ENCODE measurements around the gene HYDIN.

The HYDIN gene

DNA sequence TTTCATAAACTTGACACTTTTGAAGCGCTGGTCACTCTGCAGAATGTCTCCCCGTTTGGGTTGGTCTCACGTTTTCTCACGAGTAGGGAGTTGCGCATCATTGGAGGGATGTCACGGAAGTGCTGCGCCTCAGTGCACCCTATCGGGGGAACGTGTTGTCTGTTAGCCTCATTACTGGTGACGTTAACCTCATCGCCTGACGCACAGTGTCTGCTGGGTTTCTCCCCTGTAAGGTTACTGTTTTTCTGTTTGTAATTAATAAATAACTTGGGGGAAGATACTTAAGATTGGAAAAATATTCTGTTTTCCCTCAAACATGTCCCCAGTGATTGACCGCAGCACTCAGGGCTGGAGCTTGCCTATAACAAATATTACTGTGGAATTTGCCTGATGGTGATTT, 456.3 kb downstream of the HYDIN start:
- TF ChIP-seq, protein P1, sequence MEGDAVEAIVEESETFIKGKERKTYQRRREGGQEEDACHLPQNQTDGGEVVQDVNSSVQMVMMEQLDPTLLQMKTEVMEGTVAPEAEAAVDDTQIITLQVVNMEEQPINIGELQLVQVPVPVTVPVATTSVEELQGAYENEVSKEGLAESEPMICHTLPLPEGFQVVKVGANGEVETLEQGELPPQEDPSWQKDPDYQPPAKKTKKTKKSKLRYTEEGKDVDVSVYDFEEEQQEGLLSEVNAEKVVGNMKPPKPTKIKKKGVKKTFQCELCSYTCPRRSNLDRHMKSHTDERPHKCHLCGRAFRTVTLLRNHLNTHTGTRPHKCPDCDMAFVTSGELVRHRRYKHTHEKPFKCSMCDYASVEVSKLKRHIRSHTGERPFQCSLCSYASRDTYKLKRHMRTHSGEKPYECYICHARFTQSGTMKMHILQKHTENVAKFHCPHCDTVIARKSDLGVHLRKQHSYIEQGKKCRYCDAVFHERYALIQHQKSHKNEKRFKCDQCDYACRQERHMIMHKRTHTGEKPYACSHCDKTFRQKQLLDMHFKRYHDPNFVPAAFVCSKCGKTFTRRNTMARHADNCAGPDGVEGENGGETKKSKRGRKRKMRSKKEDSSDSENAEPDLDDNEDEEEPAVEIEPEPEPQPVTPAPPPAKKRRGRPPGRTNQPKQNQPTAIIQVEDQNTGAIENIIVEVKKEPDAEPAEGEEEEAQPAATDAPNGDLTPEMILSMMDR (IDR thresholded peaks at IDR 0.05; ENCODE audit: borderline replicate concordance, insufficient read depth, low read depth, low read length), result no peak
- no peak overlapping the region for H3K4me3 ChIP-seq (ENCODE audit: low read depth, low read length)

DNA sequence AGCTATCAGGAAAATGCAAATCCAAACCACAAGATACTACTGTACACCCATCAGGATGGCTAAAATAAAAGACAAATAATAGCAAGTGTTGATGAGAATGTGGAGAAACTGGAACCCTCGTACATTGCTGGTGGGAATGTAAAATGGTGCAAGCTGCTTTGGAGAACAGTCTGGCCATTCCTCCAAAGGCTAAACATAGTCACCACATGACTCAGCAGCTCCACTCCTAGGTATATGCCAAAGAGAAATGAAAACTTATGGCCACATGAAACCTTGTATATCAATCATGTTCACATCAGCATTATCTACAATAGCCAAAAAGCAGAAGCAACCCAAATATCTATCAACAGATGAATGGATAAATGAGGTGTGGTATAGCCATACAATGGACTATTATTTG, 458.0 kb downstream of the HYDIN start:
- no peak overlapping the region for H3K4me3 ChIP-seq (ENCODE audit: low read depth, low read length)
- TF ChIP-seq, protein P1 (IDR thresholded peaks at IDR 0.05; ENCODE audit: borderline replicate concordance, insufficient read depth, low read depth, low read length), result no peak

DNA sequence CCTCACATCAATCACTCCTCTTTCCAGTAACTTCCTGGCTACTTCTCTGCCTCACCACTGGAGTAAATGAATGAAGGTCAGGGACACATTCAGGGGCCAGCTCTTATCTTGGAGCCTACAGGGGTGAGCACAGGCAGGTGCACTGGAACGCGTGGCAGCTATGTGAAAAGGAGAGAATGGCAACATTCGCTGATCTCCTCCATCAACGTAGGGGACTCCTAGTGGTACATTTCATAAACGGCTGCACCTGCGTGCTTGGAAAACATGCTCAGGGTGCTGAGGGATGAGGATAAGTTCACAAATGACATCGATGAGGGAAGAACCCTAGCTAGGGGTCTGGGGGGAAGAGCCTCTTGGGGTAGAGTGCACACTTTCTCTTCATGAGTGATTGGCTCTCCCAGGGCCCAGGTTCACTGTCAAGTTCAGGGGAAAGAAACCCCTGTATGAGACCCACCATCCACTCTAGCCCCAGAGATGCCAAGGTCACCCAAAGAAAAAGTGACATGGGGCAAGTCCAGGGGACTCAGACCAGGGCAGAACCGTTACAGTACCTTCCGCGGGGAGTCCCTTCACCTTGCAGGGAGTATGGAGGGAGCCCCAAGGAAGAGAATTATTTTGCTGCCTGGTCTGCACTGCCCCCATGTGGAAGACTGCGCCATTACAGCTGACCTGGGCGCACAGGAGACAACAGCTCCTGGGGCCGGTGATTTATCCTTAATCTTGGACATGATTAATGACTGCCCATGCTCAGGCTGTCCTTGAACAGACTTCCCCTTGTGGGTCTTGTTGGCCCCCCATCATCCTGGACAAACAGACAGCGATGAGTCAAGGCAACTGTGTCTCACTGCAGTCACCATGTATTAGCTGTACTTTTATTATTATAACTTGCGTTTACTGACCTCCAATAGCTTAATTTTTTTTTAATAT, 459.6 kb downstream of the HYDIN start:
- H3K4me3 ChIP-seq (ENCODE audit: low read depth, low read length), result no peak overlapping the region
- TF ChIP-seq, protein P1 (IDR thresholded peaks at IDR 0.05; ENCODE audit: borderline replicate concordance, insufficient read depth, low read depth, low read length), result peak; percentile 94

DNA sequence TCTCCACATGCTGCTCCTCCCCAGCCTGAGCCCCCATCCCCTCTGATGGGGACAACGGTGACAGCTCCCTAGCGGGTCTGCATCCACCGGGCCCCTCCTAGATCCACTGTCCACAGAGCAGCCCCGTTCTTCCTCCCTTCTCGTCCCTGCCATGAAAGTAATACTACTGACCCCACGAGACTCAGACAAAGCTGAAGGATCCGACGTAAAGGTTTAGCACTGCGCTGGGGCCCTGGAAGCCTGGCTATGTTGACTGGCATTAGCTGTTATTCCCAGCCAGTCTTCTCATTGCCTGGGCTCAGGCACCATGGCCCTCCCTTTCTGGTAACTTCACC, 460.3 kb downstream of the HYDIN start:
- TF ChIP-seq, protein P1 (IDR thresholded peaks at IDR 0.05; ENCODE audit: borderline replicate concordance, insufficient read depth, low read depth, low read length), result no peak
- no peak overlapping the region for H3K4me3 ChIP-seq (ENCODE audit: low read depth, low read length)

DNA sequence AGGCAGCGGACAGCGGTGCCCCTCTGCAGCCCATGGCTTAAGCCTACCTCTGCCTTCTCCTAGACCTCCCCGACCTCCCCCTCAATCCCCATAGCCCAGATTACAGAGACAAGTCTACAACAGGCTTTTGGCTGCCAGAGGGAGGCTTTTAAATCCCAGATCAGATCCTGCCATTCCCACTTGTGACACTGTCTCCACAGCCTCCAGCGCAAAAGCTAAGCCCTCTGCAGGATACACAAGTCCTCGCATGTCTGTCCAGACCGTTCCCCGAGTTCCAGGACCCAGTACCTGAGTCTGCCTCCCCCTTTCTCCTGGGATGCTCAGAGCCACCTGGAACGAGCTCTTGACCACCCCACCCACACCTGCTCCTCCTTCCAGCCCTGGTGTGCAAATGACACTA, 460.8 kb downstream of the HYDIN start:
- TF ChIP-seq, protein P1 (IDR thresholded peaks at IDR 0.05; ENCODE audit: borderline replicate concordance, insufficient read depth, low read depth, low read length), result no peak
- no peak overlapping the region for H3K4me3 ChIP-seq (ENCODE audit: low read depth, low read length)

DNA sequence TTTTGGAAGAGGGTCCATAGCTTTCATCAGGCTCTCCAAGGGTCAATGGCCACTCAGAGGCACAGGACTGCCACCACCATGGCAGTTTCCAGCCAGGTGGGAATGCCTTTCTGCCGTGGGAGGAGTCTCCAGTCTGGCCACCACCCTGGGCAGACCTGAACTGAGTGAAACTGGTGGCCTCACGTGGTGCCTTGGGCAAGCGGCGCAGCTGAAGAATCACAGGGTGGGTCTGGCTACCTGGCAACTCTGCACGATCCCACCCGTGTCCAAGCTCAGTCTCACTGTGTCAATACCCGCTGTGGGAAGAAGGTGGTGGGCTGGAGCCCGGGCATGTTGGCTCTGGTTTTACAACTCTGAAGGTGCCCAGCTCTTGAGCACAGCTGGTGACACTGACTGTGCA, 461.4 kb downstream of the HYDIN start:
- TF ChIP-seq, protein P1 (IDR thresholded peaks at IDR 0.05; ENCODE audit: borderline replicate concordance, insufficient read depth, low read depth, low read length), result no peak
- no peak overlapping the region for H3K4me3 ChIP-seq (ENCODE audit: low read depth, low read length)

DNA sequence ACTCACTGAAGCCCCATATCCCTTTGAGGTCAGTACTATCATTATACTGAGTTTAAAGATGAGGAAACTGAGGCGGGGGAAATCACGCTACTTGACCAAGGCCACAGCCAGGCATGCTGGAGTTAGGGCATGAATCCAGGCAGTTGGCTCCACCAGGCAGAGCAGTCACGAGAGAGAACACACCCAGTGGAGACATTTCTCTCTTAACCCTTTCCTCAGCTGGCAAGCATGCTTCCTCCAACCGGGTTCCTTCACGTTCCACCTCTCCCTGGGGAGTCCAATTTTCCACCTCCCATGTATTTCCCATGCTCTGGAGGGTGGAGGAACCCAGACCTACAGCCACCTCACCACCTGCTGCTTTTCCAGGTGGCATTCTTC, 462.3 kb downstream of the HYDIN start:
- H3K4me3 ChIP-seq (ENCODE audit: low read depth, low read length), result no peak overlapping the region
- TF ChIP-seq, protein P1 (IDR thresholded peaks at IDR 0.05; ENCODE audit: borderline replicate concordance, insufficient read depth, low read depth, low read length), result no peak
